Right atrium auricular region (tissue), 2 donors: ENCODE results near the gene IQCF5. TPM values are rescaled to one million over a fixed set of nuclear protein-coding genes. Genes with fewer than 3 reads are reported as not detected.
"Not testable (repeated sequence)": the region's sequence is repeated elsewhere in the genome, so short reads cannot be mapped to it uniquely, and the experiment has no call there.

ENCODE experiments used
- DNase-seq: peaks from one replicate; pipeline ENCODE4 v3.0.0-alpha.2; 2019; ENCODE audit warnings: low spot score
- H3K27ac ChIP-seq, 2 donors: fragments of 200-600 bp; sonication (generic); 1 replicate in 1 of 2; 2 replicates in 1 of 2; pipeline ENCODE4 v1.5.1; 2016 to 2019
- H3K27me3 ChIP-seq, 2 donors: fragments of 200-600 bp; sonication (generic); one replicate each; pipeline versions ENCODE4 v1.5.1 to v1.6.0; 2017 to 2019
- H3K36me3 ChIP-seq: fragments of 200-600 bp; sonication (generic); one replicate; pipeline ENCODE4 v1.5.1; 2016
- H3K4me1 ChIP-seq, 2 donors: fragments of 200-600 bp; sonication (generic); one replicate each; pipeline versions ENCODE4 v1.5.1 to v1.6.0; 2017 to 2019
- H3K4me3 ChIP-seq, 2 donors: fragments of 200-600 bp; sonication (generic); 1 replicate in 1 of 2; 2 replicates in 1 of 2; pipeline ENCODE4 v1.5.1; 2017 to 2019; ENCODE audit warnings: mild to moderate bottlenecking in 1 of 2, moderate library complexity in 1 of 2
- H3K9me3 ChIP-seq, 2 donors: fragments of 200-600 bp; sonication (generic); one replicate each; pipeline ENCODE4 v1.5.1; 2019
- total RNA-seq, 2 donors: library from RNA; depleted of rRNA; stranded (reverse); fragments of >200 nt; gene quantifications; one replicate each; pipeline ENCODE4 v1.1.0, GENCODE V29; 2016
- TF ChIP-seq, protein P1 (sequence below), 2 donors: fragments of 200-600 bp; sonication (generic); IDR thresholded peaks; one replicate each; pipeline ENCODE4 v1.5.1; 2019; ENCODE audit warnings: antibody characterized with exemption in 2 of 2

Gene IQCF5
- not detected for total RNA-seq

DNA sequence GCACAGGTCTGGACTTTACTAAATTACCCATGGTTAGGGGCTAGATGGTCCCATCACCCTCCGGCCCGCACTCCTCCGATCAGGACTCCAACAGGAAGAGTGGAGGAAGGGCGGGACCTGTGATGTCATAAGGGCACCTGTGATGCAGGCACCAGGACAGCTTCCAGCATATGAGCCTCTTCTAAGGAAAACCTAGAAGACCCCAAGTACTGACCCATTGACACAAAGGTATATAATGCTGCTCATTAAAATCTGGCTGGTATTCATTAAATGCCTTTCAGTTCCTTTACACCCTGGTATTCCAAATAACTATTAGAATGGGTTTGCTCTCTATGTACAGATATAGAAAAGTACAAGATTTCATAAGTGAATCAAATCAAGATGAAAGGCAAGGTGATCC lies at the start of gene IQCF5:
Gene IQCF5, minus strand, starts transcription at position 101 of the 400 bp plus-strand sequence. Its CDS starts 70 bp downstream, at position 31.
- no peak within 1 kb of the TSS for H3K27ac ChIP-seq
- DNase-seq, result no peak

DNA sequence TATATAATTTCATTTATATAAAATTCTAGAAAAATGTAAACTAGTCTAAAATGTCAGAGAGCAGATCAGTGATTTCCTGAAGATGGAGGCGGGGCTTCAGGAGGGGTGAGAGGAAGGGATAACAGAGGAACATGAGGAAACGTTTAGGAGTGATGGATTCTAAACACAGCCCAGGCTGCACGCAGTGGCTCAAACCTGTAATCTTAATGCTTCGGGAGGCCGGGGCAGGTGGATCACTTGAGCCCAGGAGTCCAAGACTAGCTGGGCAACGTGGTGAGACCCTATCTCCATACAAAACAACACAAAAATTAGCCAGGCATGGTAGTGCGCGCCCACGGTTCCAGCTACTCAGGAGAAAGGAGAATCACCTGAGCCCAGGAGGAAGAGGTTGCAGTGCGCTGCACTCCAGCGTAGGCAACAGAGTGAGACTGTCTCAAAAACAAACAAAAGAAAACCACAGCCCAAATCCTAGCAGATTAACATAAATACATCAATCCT lies 45.7 kb upstream of the IQCF5 start:
- Histone ChIP-seq H3K27ac (no peak overlapping the region), H3K4me3 (no peak overlapping the region), H3K36me3 (no peaks in the 10 kb centered on the region), H3K4me1 (no peaks in the 10 kb centered on the region), H3K27me3 (no peaks in the 10 kb centered on the region), H3K9me3 (no peaks in the 10 kb centered on the region)
- DNase-seq, result peak; percentile 26
- TF ChIP-seq, protein P1, sequence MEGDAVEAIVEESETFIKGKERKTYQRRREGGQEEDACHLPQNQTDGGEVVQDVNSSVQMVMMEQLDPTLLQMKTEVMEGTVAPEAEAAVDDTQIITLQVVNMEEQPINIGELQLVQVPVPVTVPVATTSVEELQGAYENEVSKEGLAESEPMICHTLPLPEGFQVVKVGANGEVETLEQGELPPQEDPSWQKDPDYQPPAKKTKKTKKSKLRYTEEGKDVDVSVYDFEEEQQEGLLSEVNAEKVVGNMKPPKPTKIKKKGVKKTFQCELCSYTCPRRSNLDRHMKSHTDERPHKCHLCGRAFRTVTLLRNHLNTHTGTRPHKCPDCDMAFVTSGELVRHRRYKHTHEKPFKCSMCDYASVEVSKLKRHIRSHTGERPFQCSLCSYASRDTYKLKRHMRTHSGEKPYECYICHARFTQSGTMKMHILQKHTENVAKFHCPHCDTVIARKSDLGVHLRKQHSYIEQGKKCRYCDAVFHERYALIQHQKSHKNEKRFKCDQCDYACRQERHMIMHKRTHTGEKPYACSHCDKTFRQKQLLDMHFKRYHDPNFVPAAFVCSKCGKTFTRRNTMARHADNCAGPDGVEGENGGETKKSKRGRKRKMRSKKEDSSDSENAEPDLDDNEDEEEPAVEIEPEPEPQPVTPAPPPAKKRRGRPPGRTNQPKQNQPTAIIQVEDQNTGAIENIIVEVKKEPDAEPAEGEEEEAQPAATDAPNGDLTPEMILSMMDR (IDR thresholded peaks at IDR 0.05), result no peak

More for the DNA sequence above, at the start of gene IQCF5:
- TF ChIP-seq, protein P1 (IDR thresholded peaks at IDR 0.05), result no peak
- no peaks in the 10 kb centered on the region for H3K27me3 ChIP-seq
- H3K4me3 ChIP-seq, result no peak within 1 kb of the TSS
- no peaks in the 10 kb centered on the region for H3K36me3 ChIP-seq
- no peaks in the 10 kb centered on the region for H3K9me3 ChIP-seq
- no peaks in the 10 kb centered on the region for H3K4me1 ChIP-seq

DNA sequence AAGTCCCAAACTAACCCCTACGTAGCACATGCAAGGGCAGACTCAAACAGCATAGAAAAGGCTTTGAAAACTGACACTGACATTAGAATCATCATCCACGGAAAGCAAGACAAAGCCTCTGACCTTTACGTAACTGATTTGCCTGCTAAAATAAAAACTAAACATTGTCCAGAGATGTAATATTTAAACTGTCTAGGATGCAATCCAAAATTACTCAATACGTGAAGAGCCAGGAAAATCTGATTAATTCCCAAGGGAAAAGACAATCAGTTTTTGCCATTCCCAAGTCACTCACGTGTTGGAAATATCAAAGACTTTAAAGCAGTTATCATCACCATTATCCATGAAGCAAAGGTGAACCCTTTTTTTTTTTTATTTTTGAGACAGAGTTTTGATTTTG lies 41.0 kb upstream of the IQCF5 start:
- H3K27me3 ChIP-seq, result no peaks in the 10 kb centered on the region
- H3K4me3 ChIP-seq, result no peak overlapping the region
- H3K36me3 ChIP-seq, result no peaks in the 10 kb centered on the region
- TF ChIP-seq, protein P1 (IDR thresholded peaks at IDR 0.05), result no peak
- DNase-seq, result no peak
- H3K27ac ChIP-seq, result no peak overlapping the region
- H3K4me1 ChIP-seq, result no peaks in the 10 kb centered on the region
- H3K9me3 ChIP-seq, result no peaks in the 10 kb centered on the region

DNA sequence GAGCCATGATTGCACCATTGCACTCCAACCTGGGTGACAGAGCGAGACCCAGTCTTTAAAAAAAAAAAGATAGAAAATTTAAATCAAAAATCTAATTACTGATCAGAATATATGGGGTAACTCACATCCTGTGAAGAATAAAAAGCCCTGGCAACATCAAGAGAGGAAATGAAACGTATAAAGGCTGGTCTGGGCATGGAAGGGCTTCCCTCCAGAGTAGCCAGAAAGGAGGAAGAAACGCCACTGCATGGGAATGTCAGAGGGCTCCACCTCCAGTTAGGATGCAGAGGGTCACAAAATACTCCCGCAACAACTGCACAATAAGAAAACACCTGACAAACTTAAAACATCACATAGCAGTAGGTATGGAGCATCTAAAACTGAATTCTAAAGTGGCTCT lies 32.6 kb upstream of the IQCF5 start:
- Histone ChIP-seq H3K27me3 (no peaks in the 10 kb centered on the region), H3K9me3 (peaks cover 0 to 10% of the 10 kb centered on the region in 2 donors), H3K4me3 (no peak overlapping the region), H3K4me1 (no peaks in the 10 kb centered on the region), H3K36me3 (no peaks in the 10 kb centered on the region), H3K27ac (no peak overlapping the region)
- DNase-seq, result no peak
- TF ChIP-seq, protein P1 (IDR thresholded peaks at IDR 0.05), result no peak

DNA sequence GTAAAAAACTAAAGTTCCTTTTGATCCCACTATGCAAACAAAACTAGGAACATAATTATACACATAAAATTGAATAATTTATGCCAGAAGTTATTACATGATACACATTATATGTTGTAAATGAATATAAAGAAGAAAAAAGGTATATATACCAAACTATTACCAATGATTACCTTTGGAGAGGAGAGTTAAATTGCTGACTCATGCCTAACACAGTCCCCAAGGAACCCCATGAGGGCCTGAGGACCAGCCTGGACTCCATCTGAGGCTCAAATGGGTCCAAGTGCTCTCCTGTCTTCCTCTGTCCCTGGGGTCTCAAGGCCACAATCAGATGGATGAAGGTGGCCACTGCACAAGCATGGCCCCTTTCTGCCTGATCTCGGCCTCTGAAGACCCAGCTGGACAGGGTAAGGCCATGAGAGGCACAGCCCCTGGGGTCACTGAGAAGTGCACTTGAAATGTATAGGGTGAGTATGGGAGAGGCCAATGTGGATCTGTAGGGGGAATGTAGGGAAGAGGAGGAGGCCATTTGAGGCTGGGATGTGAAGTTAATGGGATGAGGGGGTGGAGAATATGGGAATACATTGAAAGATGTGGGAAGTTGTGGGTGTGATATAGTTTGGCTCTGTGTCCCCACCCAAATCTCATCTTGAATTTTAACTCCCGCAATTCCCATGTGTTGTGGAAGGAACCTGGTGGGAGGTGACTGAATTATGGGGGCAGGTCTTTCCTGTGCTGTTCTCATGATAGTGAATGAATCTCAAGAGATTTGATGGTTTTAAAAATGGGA lies 28.8 kb upstream of the IQCF5 start:
- H3K9me3 ChIP-seq, result peaks cover 0 to 6% of the 10 kb centered on the region in 2 donors
- no peaks in the 10 kb centered on the region for H3K4me1 ChIP-seq
- no peaks in the 10 kb centered on the region for H3K27me3 ChIP-seq
- H3K27ac ChIP-seq, result no peak overlapping the region
- DNase-seq, result no peak
- TF ChIP-seq, protein P1 (IDR thresholded peaks at IDR 0.05), result no peak
- H3K36me3 ChIP-seq, result no peaks in the 10 kb centered on the region
- no peak overlapping the region for H3K4me3 ChIP-seq

DNA sequence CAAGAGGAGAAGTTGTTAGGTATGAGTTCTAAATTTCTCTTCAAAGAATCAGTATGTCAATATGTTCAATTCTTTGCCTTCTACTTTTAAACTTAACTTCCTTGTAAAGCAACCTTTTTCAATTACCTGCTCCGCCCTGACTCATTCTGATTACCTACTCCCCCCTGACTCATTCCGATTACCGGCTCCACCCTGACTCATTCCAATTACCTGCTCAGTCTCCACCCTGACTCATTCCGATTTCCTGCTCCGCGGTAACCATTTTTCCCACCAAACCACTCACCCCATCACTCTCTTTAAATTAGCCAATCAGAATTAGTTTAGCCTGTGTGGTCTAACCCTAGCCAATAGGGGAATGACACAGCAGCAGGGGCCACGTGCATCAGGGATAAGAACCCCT lies 27.0 kb upstream of the IQCF5 start:
- H3K9me3 ChIP-seq, H3K4me3 ChIP-seq, H3K4me1 ChIP-seq, DNase-seq, H3K27ac ChIP-seq, H3K27me3 ChIP-seq, H3K36me3 ChIP-seq: not testable (repeated sequence)

DNA sequence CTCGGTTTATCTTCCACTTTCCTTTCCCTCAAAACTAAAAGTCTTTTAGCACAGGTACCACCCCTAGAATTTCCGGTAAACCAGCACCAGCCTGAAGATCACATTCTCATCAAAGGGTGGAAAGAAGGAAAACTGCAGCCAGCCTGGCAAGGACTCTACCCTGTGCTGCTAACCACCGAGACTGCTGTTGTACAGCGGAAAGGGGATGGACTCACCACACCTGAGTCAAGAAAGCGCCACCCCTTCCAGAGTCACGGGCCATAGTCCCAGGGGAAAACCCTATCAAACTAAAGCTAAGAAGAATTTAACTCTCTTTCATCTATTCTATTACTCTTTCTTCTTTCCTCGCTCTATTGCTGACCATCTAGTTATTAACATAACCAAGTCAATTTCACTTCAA lies 24.6 kb upstream of the IQCF5 start:
- DNase-seq, H3K36me3 ChIP-seq, H3K27ac ChIP-seq, H3K27me3 ChIP-seq, H3K4me3 ChIP-seq, H3K4me1 ChIP-seq, H3K9me3 ChIP-seq: not testable (repeated sequence)
